Posterior cingulate gyrus (tissue), 11 donors: ENCODE results near the gene THOC7.

Experiments used
- DNase-seq, 10 donors: peaks; one replicate each; pipeline versions ENCODE4 v3.0.0 to v3.0.0-alpha.2; 2020 to 2021; ENCODE audit warnings: mixed read lengths in 3 of 10
- intact Hi-C: fragments of 100-400 bp; cut with DNase I; formaldehyde crosslinking; loops from one replicate; pipeline ENCODE4 v1.15.1; 2023

The THOC7 gene

DNA sequence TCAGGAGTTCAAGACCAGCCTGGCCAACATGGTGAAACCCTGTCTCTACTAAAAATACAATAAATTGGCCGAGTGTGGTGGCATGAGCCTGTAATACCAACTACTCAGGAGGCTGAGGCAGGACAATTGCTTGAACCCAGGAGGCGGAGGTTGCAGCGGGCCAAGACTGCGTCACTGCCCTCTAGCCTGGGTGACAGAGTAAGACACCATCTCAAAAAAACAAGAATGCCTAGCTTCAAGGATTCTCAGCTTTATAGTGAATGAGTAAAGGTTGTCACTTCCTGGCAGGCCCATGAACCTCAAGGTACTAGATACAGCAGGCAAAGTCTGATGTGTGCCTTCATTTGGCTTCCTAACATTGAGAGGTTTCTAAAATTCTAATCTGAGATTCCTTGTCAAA, 14.4 kb downstream of the THOC7 start:
- intact Hi-C loops = no loop called here
- no peak for DNase-seq

DNA sequence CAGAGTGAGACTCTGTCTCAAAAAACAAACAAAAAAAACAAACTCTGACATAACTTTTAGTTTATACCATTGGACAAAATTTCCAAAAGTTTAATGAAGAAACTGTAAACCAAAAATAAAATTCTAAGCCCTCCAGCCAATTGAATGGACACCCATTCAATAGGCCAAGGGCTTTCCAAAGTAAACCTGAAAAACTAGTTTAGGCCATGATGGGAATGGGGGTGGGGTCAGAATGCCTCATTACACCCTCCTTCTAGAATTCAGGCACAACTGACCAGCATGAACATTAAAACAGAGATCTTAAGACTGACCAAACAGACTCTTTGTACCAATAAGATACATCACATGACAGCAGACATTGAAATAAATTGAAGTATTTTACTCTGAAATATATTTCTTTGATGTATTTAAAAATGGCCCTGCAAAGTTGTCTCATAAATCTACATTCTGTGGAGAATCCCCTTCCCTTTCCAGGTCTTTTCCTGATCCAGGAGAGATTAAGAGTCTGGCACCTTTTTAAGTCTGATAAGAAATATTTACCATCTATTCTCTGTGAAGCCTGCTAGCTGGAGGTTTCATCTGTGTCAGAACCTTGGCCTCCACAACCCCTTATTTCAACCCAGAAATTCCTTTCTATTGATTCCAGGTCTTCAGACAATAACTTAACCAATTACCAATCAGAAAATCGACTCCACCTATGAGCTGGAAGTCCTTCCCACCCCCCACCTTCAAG, 15.7 kb downstream of the THOC7 start:
- no peak for DNase-seq
- intact Hi-C loops = no loop called here

DNA sequence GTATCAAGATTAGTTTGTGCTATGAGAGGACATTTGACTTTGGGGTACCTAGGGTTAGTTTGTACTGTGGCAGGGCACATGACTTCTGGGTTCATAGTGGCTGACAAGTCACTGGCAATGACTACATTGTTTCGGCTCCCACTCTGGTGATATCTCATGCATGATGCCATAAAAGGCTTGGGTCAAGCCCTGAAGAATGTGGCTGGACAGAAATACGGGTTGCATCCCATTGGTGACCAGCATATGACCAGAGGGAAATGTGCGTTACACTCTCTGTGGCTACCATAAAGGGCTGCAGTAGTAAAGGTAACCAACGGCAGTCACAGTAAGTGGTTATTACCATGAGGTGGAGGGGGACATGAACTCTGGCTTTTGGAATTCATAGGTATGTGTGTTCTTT, 18.4 kb downstream of the THOC7 start:
- intact Hi-C loops = no loop called here
- DNase-seq = no peak

DNA sequence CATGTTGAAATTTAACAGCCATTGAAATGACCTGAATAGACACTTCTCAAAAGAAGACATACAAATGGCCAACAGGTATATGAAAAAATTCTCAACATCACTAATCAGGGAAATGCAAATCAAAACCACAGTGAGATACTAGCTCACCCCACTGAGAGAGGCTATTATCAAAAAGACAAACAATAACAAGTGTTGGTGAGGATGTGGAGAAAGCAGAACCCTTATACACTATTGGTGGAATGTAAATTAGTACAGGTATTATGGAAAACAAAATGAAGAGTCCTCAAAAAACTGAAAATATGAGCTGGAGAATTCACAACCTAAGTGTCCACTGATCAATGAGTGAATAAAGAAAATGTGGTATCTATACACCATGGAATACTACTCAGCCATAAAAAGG, 21.5 kb downstream of the THOC7 start:
- intact Hi-C loops = no loop called here
- no peak for DNase-seq

DNA sequence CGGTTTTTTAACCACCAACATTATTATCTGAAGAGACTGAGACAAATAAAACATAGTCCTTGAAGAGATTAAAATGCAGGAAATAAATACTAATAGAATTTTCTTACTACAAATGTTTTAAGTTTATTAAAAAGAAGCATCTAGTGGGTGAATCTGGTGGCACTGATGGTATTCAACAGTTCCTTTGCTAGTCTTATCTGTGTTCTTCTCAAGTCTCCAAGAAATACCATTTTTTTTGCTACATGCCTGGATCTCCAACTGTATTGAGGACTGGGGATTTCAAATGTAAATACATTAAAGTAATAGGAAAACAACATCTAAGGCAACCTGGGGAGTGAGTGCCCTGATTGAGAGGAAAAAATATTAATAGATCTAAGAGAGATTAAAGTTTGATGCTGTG, 21.9 kb downstream of the THOC7 start:
- no peak for DNase-seq
- intact Hi-C loops = no loop called here

DNA sequence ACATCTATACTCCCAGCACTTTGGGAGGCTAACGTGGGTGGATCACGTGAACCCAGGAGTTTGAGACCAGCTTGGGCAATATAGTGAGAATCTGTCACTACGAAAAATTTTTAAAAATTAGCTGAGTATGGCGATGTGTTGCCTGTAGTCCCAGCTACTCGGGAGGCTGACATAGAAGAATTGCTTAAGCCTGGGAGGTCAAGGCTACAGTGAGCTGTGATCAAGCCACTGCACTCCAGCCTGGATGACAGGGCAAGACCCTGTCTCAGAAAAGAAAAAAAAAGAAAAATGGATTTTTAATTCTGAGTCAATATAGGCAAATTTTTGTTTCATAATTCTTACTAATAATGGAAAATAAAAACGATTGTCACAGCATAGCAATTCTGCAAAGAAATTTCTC, 31.2 kb downstream of the THOC7 start:
- DNase-seq = no peak
- intact Hi-C loops = no loop called here

DNA sequence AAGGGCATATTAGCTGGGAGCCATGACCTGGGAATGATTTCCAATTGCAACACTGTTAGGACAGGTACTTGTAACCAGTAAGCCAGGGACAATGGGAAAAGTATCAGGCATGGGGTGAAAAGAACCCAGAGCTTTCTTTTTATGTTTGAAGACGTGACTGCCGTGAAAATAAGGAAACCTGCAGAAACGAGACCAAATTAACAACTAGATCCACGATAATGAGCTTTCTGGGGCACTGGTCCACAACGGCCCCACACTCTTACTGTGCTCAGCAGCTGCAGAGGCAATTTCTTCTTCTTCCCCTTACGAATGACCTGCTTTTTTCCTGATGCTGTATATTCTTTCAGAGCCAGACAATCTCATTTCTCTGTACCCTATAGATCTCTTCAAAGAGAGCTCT, 33.1 kb downstream of the THOC7 start:
- intact Hi-C loops = no loop called here
- no peak for DNase-seq

DNA sequence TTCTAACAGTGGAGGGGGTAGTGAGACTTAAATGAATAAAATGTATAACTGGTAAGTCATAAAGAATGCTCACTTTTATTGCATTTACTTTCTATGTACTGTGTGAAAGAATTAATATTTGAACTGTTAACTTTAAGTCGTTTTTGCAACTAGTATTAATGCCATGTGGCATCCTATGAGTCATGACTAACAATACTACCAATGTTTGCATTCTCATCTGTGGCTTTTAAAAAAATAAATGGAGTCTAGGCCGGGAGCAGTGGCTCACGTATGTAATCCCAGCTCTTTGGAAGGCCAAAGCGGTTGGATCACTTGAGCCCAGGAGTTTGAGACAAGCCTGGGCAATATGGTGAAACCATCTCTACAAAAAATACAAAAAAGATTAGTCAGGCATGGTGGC, 39.3 kb downstream of the THOC7 start:
- DNase-seq = no peak
- intact Hi-C loops = no loop called here

DNA sequence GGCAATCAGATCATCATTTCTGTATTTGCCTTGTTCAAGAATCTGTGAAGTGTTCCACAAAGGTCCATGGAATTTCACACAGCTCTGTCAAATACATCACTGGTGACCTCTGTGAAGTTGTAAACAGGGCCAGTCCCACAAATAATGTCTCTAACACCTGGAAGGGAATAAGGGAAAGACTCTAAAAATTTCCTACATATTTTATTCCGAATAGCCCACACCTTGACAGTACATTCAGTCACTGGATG, 44.5 kb downstream of the THOC7 start, which contains the start of gene C3orf49:
Gene C3orf49 (plus strand): TSS at position 149 of the 248 bp plus-strand sequence. CDS start 173 bp downstream, outside the sequence.
- intact Hi-C loops = no loop called here
- DNase-seq = no peak

DNA sequence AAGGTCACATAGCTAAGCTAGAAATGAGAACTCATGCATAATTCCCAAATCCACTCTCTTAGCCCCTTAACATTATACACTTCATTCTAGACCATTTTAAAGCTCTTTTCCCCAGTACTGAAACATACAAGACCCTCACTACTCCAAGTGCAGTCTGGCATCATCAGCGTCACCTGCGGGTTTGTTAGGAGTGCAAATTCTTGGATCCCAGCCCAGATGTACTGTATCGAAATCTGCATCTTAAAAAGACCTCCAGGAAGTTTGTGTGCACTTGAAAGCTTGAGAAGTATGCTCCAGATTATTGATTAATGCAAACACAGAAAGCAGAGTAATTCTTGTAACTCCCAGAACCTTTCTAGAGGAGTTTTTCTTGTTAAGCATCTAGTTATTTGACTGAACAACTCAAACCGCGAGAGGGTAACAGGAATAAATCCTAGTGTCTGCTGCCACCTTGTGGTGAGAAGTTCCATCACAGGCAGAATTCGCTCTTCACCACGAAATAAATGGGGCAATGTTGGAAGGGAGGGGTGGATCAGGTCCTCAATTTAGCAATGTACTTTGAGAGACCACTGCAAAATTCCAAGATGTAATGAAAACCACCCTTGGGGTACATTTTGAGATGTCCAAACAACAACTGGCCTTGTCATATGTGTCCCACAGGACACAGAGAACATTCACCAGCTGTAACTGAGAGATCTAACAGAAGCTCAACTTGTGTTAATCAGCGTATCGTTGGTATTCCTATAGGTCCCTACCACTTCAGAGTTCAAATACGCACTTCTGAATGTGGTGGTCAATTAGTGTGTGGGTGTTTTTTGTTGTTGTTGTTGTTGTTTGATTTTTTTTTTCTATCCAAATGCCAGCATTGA, 45.1 kb downstream of the THOC7 start:
- intact Hi-C loops = loop anchor here (1.0 kb wide), 1 partner anchor 467 kb away; no protein-coding TSS in a partner anchor
- peak in 5 of 10 donors; percentile 36 to 78 (median 67) for DNase-seq

DNA sequence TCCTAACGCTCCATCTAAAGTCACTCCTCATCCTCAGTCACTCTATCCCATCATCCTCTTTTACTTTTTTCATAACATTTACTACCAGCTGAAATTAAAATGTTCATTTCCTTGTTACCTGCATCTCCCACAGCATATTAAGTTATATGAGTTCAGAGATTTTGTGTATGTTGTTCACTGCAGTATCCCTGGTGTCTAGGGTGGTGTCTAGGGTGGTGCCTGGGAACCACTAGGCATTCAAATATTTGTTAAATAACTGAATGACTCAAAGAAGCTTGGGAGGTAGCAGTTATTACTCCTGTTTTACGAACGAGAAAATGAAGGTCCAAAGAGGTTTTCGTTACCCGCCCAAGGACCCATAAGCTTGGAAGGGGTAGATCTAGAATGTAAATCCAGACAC, 46.4 kb downstream of the THOC7 start:
- DNase-seq = no peak
- intact Hi-C loops = no loop called here

DNA sequence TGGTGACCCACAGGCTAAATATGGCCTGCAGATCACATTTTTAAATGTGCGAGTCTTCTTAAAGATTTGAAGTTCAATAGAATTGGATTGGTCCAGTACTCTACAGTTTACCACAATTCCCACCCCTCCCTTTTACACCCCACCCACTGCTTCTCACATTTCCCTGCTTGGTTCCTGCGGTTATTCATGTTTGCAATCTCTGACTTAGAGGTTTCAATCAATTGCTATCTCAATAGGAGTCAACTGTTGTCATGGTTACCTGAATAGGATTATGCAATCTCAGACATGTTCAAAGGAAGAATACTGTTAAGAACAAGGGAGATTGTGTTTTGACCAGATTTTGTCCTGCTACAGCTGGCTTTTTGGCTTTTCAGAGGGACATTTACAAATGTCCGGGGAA, 49.4 kb downstream of the THOC7 start:
- DNase-seq = no peak
- intact Hi-C loops = no loop called here

DNA sequence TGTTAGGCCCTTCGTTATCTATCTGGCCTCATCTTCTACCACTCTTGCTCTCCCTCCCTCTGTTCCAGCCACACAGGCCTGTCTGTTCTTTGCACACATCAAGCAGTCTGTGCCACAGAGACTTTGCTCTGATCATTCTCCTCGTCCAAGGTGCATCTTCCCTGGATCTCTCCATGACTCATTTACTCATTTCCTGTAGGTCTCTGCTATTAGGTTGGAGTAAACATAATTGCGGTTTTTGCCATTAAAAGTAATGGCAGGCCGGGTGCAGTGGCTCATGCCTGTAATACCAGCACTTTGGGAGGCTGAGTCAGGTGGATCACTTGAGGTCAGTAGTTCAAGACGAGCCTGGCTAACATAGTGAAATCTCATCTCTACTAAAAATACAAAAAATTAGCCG, 54.0 kb downstream of the THOC7 start:
- no peak for DNase-seq
- intact Hi-C loops = no loop called here

DNA sequence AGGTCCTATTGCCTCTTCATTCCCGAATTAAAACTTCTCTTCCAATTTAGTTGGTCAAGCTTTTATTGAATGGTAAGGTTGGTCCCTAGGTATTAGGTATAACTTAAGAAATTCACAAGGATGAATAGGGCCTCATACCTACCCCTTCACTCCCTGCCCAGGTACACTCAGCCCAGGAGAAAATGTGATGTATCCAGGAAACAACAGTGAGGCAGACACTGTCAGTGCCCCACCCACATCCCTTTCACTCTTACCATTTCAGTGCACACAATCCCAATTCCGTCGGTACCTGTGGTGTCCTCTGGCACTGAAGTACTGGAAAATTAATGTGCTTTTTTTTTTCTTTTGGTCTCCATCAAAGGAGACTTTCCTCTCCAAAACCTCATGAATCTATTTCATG, 55.0 kb downstream of the THOC7 start:
- intact Hi-C loops = no loop called here

DNA sequence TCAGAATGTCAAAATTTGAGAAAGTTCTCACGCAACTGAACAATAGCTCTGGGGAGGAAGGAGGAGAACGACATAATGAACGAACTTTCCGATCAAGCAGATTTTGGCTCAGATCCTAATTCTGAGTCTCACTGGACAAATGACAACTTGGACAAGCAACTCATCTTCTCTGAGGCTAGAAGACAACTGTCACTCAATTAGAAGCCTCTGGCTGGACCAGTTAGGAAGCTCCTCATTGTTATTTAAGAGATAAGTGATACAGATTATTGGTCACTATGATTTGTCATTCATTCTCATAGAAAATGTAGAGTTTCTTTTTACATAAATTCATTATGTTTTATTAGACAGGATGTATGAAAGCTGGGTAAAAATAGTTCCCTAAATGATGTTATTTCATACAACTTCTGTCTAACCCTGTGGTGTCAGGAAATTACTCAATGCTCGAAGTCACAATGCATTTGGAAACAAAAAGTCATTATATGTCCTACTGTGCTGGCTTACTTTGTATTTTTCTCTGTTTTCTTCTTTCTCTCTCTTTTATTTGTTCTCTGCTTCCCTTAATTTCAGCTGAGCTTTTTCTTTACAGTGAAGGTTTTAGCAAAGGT, 55.5 kb downstream of the THOC7 start:
- intact Hi-C loops = no loop called here
- no peak for DNase-seq

More for the DNA sequence above, 55.0 kb downstream of the THOC7 start:
- no peak for DNase-seq

DNA sequence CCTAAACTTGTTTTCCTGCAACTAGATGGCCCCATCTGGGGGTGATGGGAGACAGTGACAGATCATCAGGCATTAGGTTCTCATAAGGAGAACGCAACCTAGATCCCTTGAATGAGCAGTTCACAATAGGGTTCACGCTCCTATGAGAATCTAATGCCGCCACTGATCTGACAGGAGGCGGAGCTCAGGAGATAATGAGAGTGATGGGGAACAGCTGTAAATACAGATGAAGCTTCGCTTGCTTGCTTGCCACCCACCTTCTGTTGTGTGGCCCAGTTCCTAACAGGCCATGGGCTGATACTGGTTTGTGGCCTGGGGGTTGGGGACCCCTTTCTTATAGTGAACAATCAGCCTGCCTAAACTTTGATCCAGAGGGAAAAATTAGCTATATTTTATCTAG, 59.7 kb downstream of the THOC7 start:
- DNase-seq = no peak
- intact Hi-C loops = no loop called here

DNA sequence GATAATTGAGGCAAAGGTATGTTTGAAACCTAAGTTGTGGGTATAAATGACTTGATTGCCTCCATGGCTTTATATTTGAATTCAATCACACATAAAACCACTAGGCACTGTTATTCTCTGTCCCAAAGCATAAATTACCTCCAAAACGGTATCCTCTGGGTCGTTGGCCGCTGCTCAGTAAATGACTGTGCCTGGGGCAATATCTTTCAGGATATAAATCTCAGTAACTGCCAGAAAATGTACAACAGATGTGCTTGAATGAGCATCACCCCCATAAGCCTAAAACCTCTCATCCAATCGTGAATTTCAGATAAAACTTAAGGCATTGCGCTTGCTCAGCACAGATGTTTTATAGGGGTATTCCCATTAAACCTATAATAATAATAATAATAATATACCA, 63.5 kb downstream of the THOC7 start:
- no peak for DNase-seq
- intact Hi-C loops = no loop called here

DNA sequence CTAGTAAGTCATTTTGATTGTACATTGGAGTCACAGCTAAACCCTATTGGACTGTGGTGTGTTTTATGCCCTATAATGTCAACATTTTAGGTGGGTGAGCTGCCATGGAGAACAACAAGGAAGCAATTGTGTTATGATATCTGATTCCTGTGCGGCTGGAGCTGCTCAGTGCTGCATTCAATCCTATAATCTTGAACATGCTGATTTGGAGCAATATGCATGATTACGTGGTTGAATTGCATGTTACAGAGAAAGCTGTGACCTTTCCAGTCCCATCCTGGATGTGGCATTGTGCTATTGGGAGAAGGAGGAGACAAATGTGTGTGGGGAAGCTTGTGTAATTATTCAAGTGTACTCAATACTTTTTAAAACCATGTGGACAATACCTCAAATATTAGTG, 64.7 kb downstream of the THOC7 start:
- intact Hi-C loops = no loop called here
- DNase-seq = no peak

DNA sequence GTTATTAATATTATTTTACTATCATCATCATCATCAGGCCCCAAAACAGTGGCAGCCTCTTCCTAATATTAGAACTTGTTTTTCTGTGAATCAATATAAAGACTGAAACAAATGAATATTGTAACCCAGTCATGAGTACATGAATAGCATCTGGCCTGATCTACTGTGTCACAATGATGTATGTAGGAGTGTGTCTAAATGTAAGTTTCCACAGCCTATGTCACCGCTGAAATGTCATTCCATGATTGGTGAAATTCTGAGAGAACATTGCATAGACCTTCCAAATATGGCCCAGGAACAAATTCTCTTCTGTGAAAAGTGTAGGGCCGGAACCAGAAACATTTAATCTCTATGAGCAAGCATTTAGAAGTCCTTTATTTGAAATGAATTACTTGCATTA, 65.1 kb downstream of the THOC7 start:
- intact Hi-C loops = no loop called here
- no peak for DNase-seq

DNA sequence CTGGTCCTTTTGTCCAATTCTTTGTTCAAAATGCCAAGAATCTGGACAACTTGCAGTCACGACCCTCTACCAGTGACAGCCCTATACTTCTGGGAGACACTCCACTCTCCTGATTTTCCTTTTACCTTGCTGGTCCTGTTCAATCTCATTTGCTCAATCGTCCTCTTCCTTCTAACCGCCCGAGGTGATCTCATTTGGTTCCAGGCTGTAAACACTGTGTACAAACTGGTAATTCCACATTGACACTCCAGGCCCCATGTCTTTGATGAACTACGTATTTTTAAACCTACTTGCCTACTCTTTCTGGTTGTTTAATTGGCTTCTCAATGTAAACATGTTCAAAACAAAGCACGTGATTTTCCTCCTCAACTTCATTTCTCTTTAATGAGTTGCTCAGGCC, 68.2 kb downstream of the THOC7 start:
- DNase-seq = no peak
- intact Hi-C loops = no loop called here

DNA sequence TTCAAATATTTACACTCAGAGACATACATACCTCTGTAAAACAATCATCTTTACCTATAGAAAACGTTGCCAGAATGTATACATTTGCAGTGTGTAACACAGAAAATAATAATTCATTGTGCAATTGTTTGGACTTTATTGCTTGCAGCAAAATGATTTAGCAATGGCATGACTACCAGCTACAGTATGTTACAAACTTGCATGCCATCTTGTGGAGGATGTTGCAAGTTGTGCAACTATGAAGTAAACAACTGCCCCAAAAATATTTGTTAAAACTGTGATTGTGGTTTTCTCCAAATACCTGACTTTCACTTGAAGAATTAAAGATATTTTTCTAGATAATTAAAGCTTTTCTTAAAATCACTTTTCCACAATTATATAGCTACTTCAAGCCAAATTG, 71.6 kb downstream of the THOC7 start:
- peak in 1 of 10 donors; percentile 15 for DNase-seq
- intact Hi-C loops = no loop called here
